A673 (cell line): ENCODE results near the gene TSPAN7. TPM values are rescaled to one million over a fixed set of nuclear protein-coding genes. Genes with fewer than 3 reads are reported as not detected.

ENCODE experiments used
- BruUV-seq: library from RNA; stranded (reverse); fragments of 400-500 nt; replicated peaks from 2 replicates; lab custom pipeline; 2021; lab: Mats Ljungman, UMichigan
- CTCF ChIA-PET: fragments of 300-600 bp; sonication (Branson Sonifier 250); formaldehyde crosslinking; loops from one replicate; lab custom pipeline; 2022; ENCODE audit warnings: antibody characterized with exemption; lab: Charles Lee
- POLR2A ChIA-PET: fragments of 300-600 bp; sonication (Branson Sonifier 250); formaldehyde crosslinking; loops from one replicate; lab custom pipeline; 2022; ENCODE audit warnings: antibody characterized with exemption; ENCODE audit not compliant: low non-redundant PET; lab: Charles Lee
- DNase-seq: peaks from one replicate; pipeline ENCODE4 v3.0.0-alpha.2; 2015; ENCODE audit warnings: low spot score
- H3K27ac ChIP-seq: fragments of 200-600 bp; sonication (generic); 2 replicates; pipeline ENCODE4 v1.5.1; 2016; ENCODE audit warnings: mixed run types, low read depth, mild to moderate bottlenecking, mixed read lengths, antibody characterized with exemption, low read length; ENCODE audit not compliant: poor library complexity, severe bottlenecking
- H3K27me3 ChIP-seq: fragments of 200-600 bp; sonication (generic); replicated peaks from 2 replicates; pipeline ENCODE4 v1.6.1; 2017; ENCODE audit warnings: mixed run types, low read depth, mild to moderate bottlenecking, mixed read lengths, antibody characterized with exemption, low read length; ENCODE audit not compliant: insufficient read depth, poor library complexity
- H3K36me3 ChIP-seq: fragments of 200-600 bp; sonication (generic); 2 replicates; pipeline ENCODE4 v1.6.1; 2016; ENCODE audit warnings: mixed run types, mild to moderate bottlenecking, mixed read lengths, antibody characterized with exemption, low read length; ENCODE audit not compliant: insufficient read depth, poor library complexity, severe bottlenecking
- H3K4me1 ChIP-seq: fragments of 200-600 bp; sonication (generic); 2 replicates; pipeline ENCODE4 v1.6.1; 2017; ENCODE audit warnings: mixed run types, mild to moderate bottlenecking, mixed read lengths, antibody characterized with exemption, low read length; ENCODE audit not compliant: insufficient read depth, poor library complexity, severe bottlenecking
- H3K4me3 ChIP-seq: fragments of 200-600 bp; sonication (generic); 2 replicates; pipeline ENCODE4 v1.5.1; 2016; ENCODE audit warnings: low read depth, mixed run types, mild to moderate bottlenecking, mixed read lengths, low read length; ENCODE audit not compliant: poor library complexity, severe bottlenecking
- H3K9me3 ChIP-seq: fragments of 200-600 bp; sonication (generic); 2 replicates; pipeline ENCODE4 v1.6.1; 2016; ENCODE audit warnings: mixed run types, low read depth, mild to moderate bottlenecking, mixed read lengths, antibody characterized with exemption, low read length; ENCODE audit not compliant: poor library complexity, severe bottlenecking
- CTCF ChIP-seq: fragments of 300-800, 200-600 bp; sonication (generic); conservative IDR thresholded peaks from 2 replicates; pipeline ENCODE4 v1.5.1; 2017; ENCODE audit warnings: low read depth, mild to moderate bottlenecking, antibody characterized with exemption, low read length, moderate library complexity, mixed read lengths
- EZH2 ChIP-seq: fragments of 200-600 bp; sonication (generic); IDR thresholded peaks from 2 replicates; pipeline ENCODE4 v1.6.1; 2017; ENCODE audit warnings: borderline replicate concordance, low read depth, mild to moderate bottlenecking, mixed read lengths, antibody characterized with exemption, low read length; ENCODE audit not compliant: poor library complexity, severe bottlenecking
- intact Hi-C: fragments of 100-400 bp; cut with micrococcal nuclease; formaldehyde crosslinking; loops from one replicate; pipeline ENCODE4 v1.10.0; 2022; ENCODE audit not compliant: unreplicated experiment
- total RNA-seq: library from RNA; stranded (reverse); gene quantifications from 2 replicates; pipeline ENCODE4 v1.2.3, GENCODE V29; 2021

TSPAN7 gene
- total RNA-seq, 1 experiment from 2014 or later, result 0.26 TPM

- Histone ChIP-seq H3K36me3 (no peaks in the 10 kb centered on the region), H3K9me3 (no peaks in the 10 kb centered on the region), H3K4me3 (no peak overlapping the region), H3K4me1 (no peaks in the 10 kb centered on the region), H3K27me3 (peaks cover 4% of the 10 kb centered on the region), H3K27ac (no peak overlapping the region)
- no peak for DNase-seq
- intact Hi-C loops, result no loop called here
- ChIA-PET POLR2A (no interaction called here), CTCF (no interaction called here)
- TF ChIP-seq EZH2 (no peak), CTCF (no peak)
- no TSS peak for BruUV-seq
These were observed 33.1 kb downstream of the TSPAN7 start for GRCh38 chrX:38594434-38594833.

- no TSS peak for BruUV-seq
- Histone ChIP-seq H3K36me3 (no peaks in the 10 kb centered on the region), H3K27me3 (peaks cover 2% of the 10 kb centered on the region), H3K9me3 (no peaks in the 10 kb centered on the region), H3K4me3 (no peak overlapping the region), H3K27ac (no peak overlapping the region), H3K4me1 (no peaks in the 10 kb centered on the region)
- intact Hi-C loops, result no loop called here
- DNase-seq, result no peak
- ChIA-PET CTCF (no interaction called here), POLR2A (no interaction called here)
- TF ChIP-seq EZH2 (no peak), CTCF (no peak)
These were observed 34.5 kb downstream of the TSPAN7 start for GRCh38 chrX:38595801-38596200.

GRCh38 chrX:38596939-38597338, 35.6 kb downstream of the TSPAN7 start:
- ChIA-PET POLR2A (no interaction called here), CTCF (no interaction called here)
- no peak for DNase-seq
- TF ChIP-seq EZH2 (no peak), CTCF (no peak)
- intact Hi-C loops, result no loop called here
- Histone ChIP-seq H3K9me3 (no peaks in the 10 kb centered on the region), H3K27me3 (no peaks in the 10 kb centered on the region), H3K36me3 (no peaks in the 10 kb centered on the region), H3K27ac (no peak overlapping the region), H3K4me3 (no peak overlapping the region), H3K4me1 (no peaks in the 10 kb centered on the region)
- BruUV-seq, result no TSS peak
